Right atrium auricular region (tissue), 2 donors: Measurements from ENCODE around the gene NPR2. TPM values are rescaled to one million over a fixed set of nuclear protein-coding genes. Genes with fewer than 3 reads are reported as not detected.

Source experiments
- DNase-seq: peaks from one replicate; pipeline ENCODE4 v3.0.0-alpha.2; 2019; ENCODE audit warnings: low spot score
- H3K27ac ChIP-seq, 2 donors: fragments of 200-600 bp; sonication (generic); 1 replicate in 1 of 2; 2 replicates in 1 of 2; pipeline ENCODE4 v1.5.1; 2016 to 2019
- H3K27me3 ChIP-seq, 2 donors: fragments of 200-600 bp; sonication (generic); one replicate each; pipeline versions ENCODE4 v1.5.1 to v1.6.0; 2017 to 2019
- H3K36me3 ChIP-seq: fragments of 200-600 bp; sonication (generic); one replicate; pipeline ENCODE4 v1.5.1; 2016
- H3K4me1 ChIP-seq, 2 donors: fragments of 200-600 bp; sonication (generic); one replicate each; pipeline versions ENCODE4 v1.5.1 to v1.6.0; 2017 to 2019
- H3K4me3 ChIP-seq, 2 donors: fragments of 200-600 bp; sonication (generic); 1 replicate in 1 of 2; 2 replicates in 1 of 2; pipeline ENCODE4 v1.5.1; 2017 to 2019; ENCODE audit warnings: mild to moderate bottlenecking in 1 of 2, moderate library complexity in 1 of 2
- H3K9me3 ChIP-seq, 2 donors: fragments of 200-600 bp; sonication (generic); one replicate each; pipeline ENCODE4 v1.5.1; 2019
- CTCF ChIP-seq, 2 donors: fragments of 200-600 bp; sonication (generic); IDR thresholded peaks; one replicate each; pipeline ENCODE4 v1.5.1; 2019; ENCODE audit warnings: antibody characterized with exemption in 2 of 2
- total RNA-seq, 2 donors: library from RNA; depleted of rRNA; stranded (reverse); fragments of >200 nt; gene quantifications; one replicate each; pipeline ENCODE4 v1.1.0, GENCODE V29; 2016

The NPR2 gene
- total RNA-seq, 2 donors from 2014 or later, result 17.7 to 27.2 TPM

- H3K27ac ChIP-seq, result peak overlapping the region; percentile 94 to 95
- no peaks in the 10 kb centered on the region for H3K9me3 ChIP-seq
- peaks cover 0 to 71% of the 10 kb centered on the region in 2 donors for H3K4me1 ChIP-seq
- no peak for DNase-seq
- peak overlapping the region; percentile 84 to 86 for H3K4me3 ChIP-seq
- TF ChIP-seq CTCF (IDR thresholded peaks at IDR 0.05), result no peak
- peaks cover 50% of the 10 kb centered on the region for H3K36me3 ChIP-seq
- H3K27me3 ChIP-seq, result no peaks in the 10 kb centered on the region
Measured at GRCh38 chr9:35746583-35746982, 44.8 kb upstream of the NPR2 start.

GRCh38 chr9:35748242-35748857 lies 43.0 kb upstream of the NPR2 start:
- no peak for DNase-seq
- no peaks in the 10 kb centered on the region for H3K27me3 ChIP-seq
- no peaks in the 10 kb centered on the region for H3K9me3 ChIP-seq
- TF ChIP-seq CTCF (IDR thresholded peaks at IDR 0.05), result no peak
- peaks cover 50% of the 10 kb centered on the region for H3K36me3 ChIP-seq
- H3K4me1 ChIP-seq, result peaks cover 0 to 65% of the 10 kb centered on the region in 2 donors
- peak overlapping the region; percentile 94 to 95 for H3K27ac ChIP-seq
- peak overlapping the region; percentile 84 to 86 for H3K4me3 ChIP-seq

GRCh38 chr9:35748858-35749514 lies 42.4 kb upstream of the NPR2 start, which contains the start of the genes GBA2 and RGP1:
GBA2 (minus strand) TSS chr9:35749228; CDS start chr9:35748704, 524 bp downstream.
RGP1 (plus strand) TSS chr9:35749287; CDS start chr9:35749756, 469 bp downstream.
- peaks cover 50% of the 10 kb centered on the region for H3K36me3 ChIP-seq
- H3K27ac ChIP-seq, result peak within 1 kb of the TSS; percentile 94 to 95
- H3K4me3 ChIP-seq, result peak within 1 kb of the TSS; percentile 84 to 86
- no peaks in the 10 kb centered on the region for H3K9me3 ChIP-seq
- no peaks in the 10 kb centered on the region for H3K27me3 ChIP-seq
- TF ChIP-seq CTCF (IDR thresholded peaks at IDR 0.05), result no peak
- H3K4me1 ChIP-seq, result peaks cover 0 to 62% of the 10 kb centered on the region in 2 donors
- peak; percentile 76 for DNase-seq

- Histone ChIP-seq H3K36me3 (peaks cover 46% of the 10 kb centered on the region), H3K9me3 (no peaks in the 10 kb centered on the region), H3K4me1 (peaks cover 0 to 55% of the 10 kb centered on the region in 2 donors), H3K27me3 (no peaks in the 10 kb centered on the region), H3K27ac (peak overlapping the region; percentile 94 to 95), H3K4me3 (peak overlapping the region; percentile 84 to 86)
- no peak for DNase-seq
- no peak for TF ChIP-seq CTCF (IDR thresholded peaks at IDR 0.05)
Measured at GRCh38 chr9:35749515-35750255, 41.7 kb upstream of the NPR2 start.

GRCh38 chr9:35750256-35750531 lies 41.2 kb upstream of the NPR2 start:
- DNase-seq, result no peak
- Histone ChIP-seq H3K4me3 (peak overlapping the region in 1 of 2 donors; percentile 84), H3K36me3 (peaks cover 44% of the 10 kb centered on the region)

More at GRCh38 chr9:35750256-35750531, 41.2 kb upstream of the NPR2 start:
- TF ChIP-seq CTCF (IDR thresholded peaks at IDR 0.05), result no peak
- Histone ChIP-seq H3K27me3 (no peaks in the 10 kb centered on the region), H3K27ac (peak overlapping the region; percentile 94 to 95), H3K9me3 (no peaks in the 10 kb centered on the region), H3K4me1 (peaks cover 0 to 50% of the 10 kb centered on the region in 2 donors)
